H9 (cell line): ENCODE measurements around the gene IFIT1. TPM values are rescaled to one million over a fixed set of nuclear protein-coding genes. Genes with fewer than 3 reads are reported as not detected.

Source experiments
- DNase-seq: peaks from one replicate; pipeline ENCODE4 v3.0.0-alpha.2; 2017
- H2AFZ ChIP-seq: one replicate; pipeline ENCODE4 v1.6.1; 2013; ENCODE audit warnings: mild to moderate bottlenecking, low read length, control low read depth, moderate library complexity
- H2AK5ac ChIP-seq: 2 replicates; pipeline ENCODE4 v1.6.1; 2013; ENCODE audit warnings: low read length, control low read depth, mixed read lengths; ENCODE audit not compliant: insufficient read length
- H2BK120ac ChIP-seq: one replicate; pipeline ENCODE4 v1.6.1; 2013; ENCODE audit warnings: low read depth, mild to moderate bottlenecking, low read length, control low read depth, inconsistent platforms; ENCODE audit not compliant: poor library complexity, severe bottlenecking
- H2BK12ac ChIP-seq: 2 replicates; pipeline ENCODE4 v1.6.1; 2013; ENCODE audit warnings: low read length, control low read depth, mixed read lengths, low read depth; ENCODE audit not compliant: insufficient read length
- H2BK15ac ChIP-seq: 2 replicates; pipeline ENCODE4 v1.6.1; 2013; ENCODE audit warnings: low read depth, low read length, control low read depth
- H2BK20ac ChIP-seq: one replicate; pipeline ENCODE4 v1.6.1; 2013; ENCODE audit warnings: low read depth, mild to moderate bottlenecking, low read length, control low read depth, inconsistent platforms; ENCODE audit not compliant: poor library complexity, severe bottlenecking
- H2BK5ac ChIP-seq: 2 replicates; pipeline ENCODE4 v1.6.1; 2013; ENCODE audit warnings: low read length, control low read depth, mixed read lengths; ENCODE audit not compliant: insufficient read length
- H3K14ac ChIP-seq: 2 replicates; pipeline ENCODE4 v1.6.1; 2013; ENCODE audit warnings: low read length, control low read depth; ENCODE audit not compliant: insufficient read depth
- H3K18ac ChIP-seq: 2 replicates; pipeline ENCODE4 v1.6.1; 2013; ENCODE audit warnings: low read depth, mild to moderate bottlenecking, mixed read lengths, low read length, control low read depth; ENCODE audit not compliant: insufficient read length
- H3K23ac ChIP-seq: 2 replicates; pipeline ENCODE4 v1.6.1; 2013; ENCODE audit warnings: low read length, control low read depth, mixed read lengths, low read depth; ENCODE audit not compliant: insufficient read length
- H3K23me2 ChIP-seq: 2 replicates; pipeline ENCODE4 v1.6.1; 2013; ENCODE audit warnings: low read depth, mild to moderate bottlenecking, mixed read lengths, low read length, control low read depth; ENCODE audit not compliant: insufficient read length, poor library complexity, severe bottlenecking
- H3K27ac ChIP-seq: 2 replicates; pipeline ENCODE4 v1.5.1; 2013; ENCODE audit warnings: low read length, control low read depth, mixed read lengths, low read depth; ENCODE audit not compliant: insufficient read length
- H3K27me3 ChIP-seq: 2 replicates; pipeline ENCODE4 v1.6.1; 2013; ENCODE audit warnings: low read length, control low read depth, inconsistent platforms; ENCODE audit not compliant: insufficient read depth
- H3K4ac ChIP-seq: 2 replicates; pipeline ENCODE4 v1.6.1; 2013; ENCODE audit warnings: low read depth, mild to moderate bottlenecking, control low read depth, inconsistent platforms, low read length, moderate library complexity
- H3K4me1 ChIP-seq: 2 replicates; pipeline ENCODE4 v1.6.1; 2013; ENCODE audit warnings: low read length, control low read depth, inconsistent platforms; ENCODE audit not compliant: insufficient read depth
- H3K4me2 ChIP-seq: 2 replicates; pipeline ENCODE4 v1.6.1; 2013; ENCODE audit warnings: low read length, control low read depth, mixed read lengths; ENCODE audit not compliant: insufficient read length, insufficient read depth
- H3K56ac ChIP-seq: 2 replicates; pipeline ENCODE4 v1.6.1; 2013; ENCODE audit warnings: low read depth, mild to moderate bottlenecking, mixed read lengths, low read length, control low read depth; ENCODE audit not compliant: insufficient read length
- H3K79me1 ChIP-seq: 2 replicates; pipeline ENCODE4 v1.6.1; 2013; ENCODE audit warnings: low read depth, mild to moderate bottlenecking, moderate library complexity, low read length, control low read depth, inconsistent platforms; ENCODE audit not compliant: insufficient read depth, poor library complexity, severe bottlenecking
- H3K79me2 ChIP-seq: 2 replicates; pipeline ENCODE4 v1.6.1; 2013; ENCODE audit warnings: low read length, control low read depth, inconsistent platforms; ENCODE audit not compliant: insufficient read depth
- H3K9ac ChIP-seq: 2 replicates; pipeline ENCODE4 v1.6.1; 2013; ENCODE audit warnings: low read length, control low read depth, mixed read lengths; ENCODE audit not compliant: insufficient read length; ENCODE audit errors: extremely low read depth
- H3K9me3 ChIP-seq: one replicate; pipeline ENCODE4 v1.6.1; 2013; ENCODE audit warnings: low read depth, low read length, inconsistent platforms; ENCODE audit not compliant: control insufficient read depth
- H3T11ph ChIP-seq: one replicate; pipeline ENCODE4 v1.6.1; 2013; ENCODE audit warnings: mild to moderate bottlenecking, low read length, control low read depth, inconsistent platforms
- H4K20me1 ChIP-seq: one replicate; pipeline ENCODE4 v1.6.1; 2013; ENCODE audit not compliant: control insufficient read depth, insufficient read length, insufficient read depth
- H4K5ac ChIP-seq: 2 replicates; pipeline ENCODE4 v1.6.1; 2013; ENCODE audit warnings: low read depth, mild to moderate bottlenecking, mixed read lengths, low read length, control low read depth; ENCODE audit not compliant: insufficient read length
- H4K8ac ChIP-seq: replicated peaks from 2 replicates; pipeline ENCODE4 v1.6.1; 2013; ENCODE audit warnings: low read length, control low read depth, mixed read lengths, low read depth; ENCODE audit not compliant: insufficient read length
- H4K91ac ChIP-seq: 2 replicates; pipeline ENCODE4 v1.6.1; 2013; ENCODE audit warnings: low read depth, mild to moderate bottlenecking, moderate library complexity, mixed read lengths, low read length, control low read depth; ENCODE audit not compliant: insufficient read length
- H3K27ac Mint-ChIP-seq, 3 experiments: 2 replicates in 2 of 3; 3 replicates in 1 of 3; pipeline ENCODE4 v1.8.0; 2020 to 2021; ENCODE audit warnings: mixed read lengths in 3 of 3, mild to moderate bottlenecking in 1 of 3, moderate library complexity in 1 of 3
- H3K27me3 Mint-ChIP-seq: 2 replicates; pipeline ENCODE4 v1.8.0; 2021; ENCODE audit warnings: low read depth, mild to moderate bottlenecking, moderate library complexity, mixed read lengths
- H3K36me3 Mint-ChIP-seq, 3 experiments: 2 replicates in 2 of 3; 3 replicates in 1 of 3; pipeline ENCODE4 v1.8.0; 2020 to 2021; ENCODE audit warnings: low read depth in 3 of 3, mixed read lengths in 3 of 3; ENCODE audit not compliant: insufficient read depth in 1 of 3
- H3K4me1 Mint-ChIP-seq, 2 experiments: 2 replicates each; pipeline ENCODE4 v1.8.0; 2020; ENCODE audit warnings: mixed read lengths in 2 of 2
- H3K4me3 Mint-ChIP-seq, 2 experiments: 2 replicates in 1 of 2; 3 replicates in 1 of 2; pipeline ENCODE4 v1.8.0; 2020 to 2021; ENCODE audit warnings: mild to moderate bottlenecking in 2 of 2, mixed read lengths in 2 of 2, moderate library complexity in 1 of 2
- H3K9me3 Mint-ChIP-seq, 2 experiments: 2 replicates in 1 of 2; 3 replicates in 1 of 2; pipeline ENCODE4 v1.8.0; 2020; ENCODE audit warnings: mild to moderate bottlenecking in 2 of 2, mixed read lengths in 2 of 2, moderate library complexity in 1 of 2
- total RNA-seq: library from RNA; stranded (reverse); gene quantifications from 2 replicates; pipeline ENCODE4 v1.2.1, GENCODE V29; 2021
- TF ChIP-seq, protein P1 (sequence below): fragments of 200-600 bp; sonication (generic); conservative IDR thresholded peaks from 3 replicates; pipeline ENCODE4 v1.8.0; 2021; ENCODE audit warnings: antibody characterized with exemption, mild to moderate bottlenecking

The IFIT1 gene
- total RNA-seq, 1 experiment from 2014 or later, result 1.2 TPM

DNA sequence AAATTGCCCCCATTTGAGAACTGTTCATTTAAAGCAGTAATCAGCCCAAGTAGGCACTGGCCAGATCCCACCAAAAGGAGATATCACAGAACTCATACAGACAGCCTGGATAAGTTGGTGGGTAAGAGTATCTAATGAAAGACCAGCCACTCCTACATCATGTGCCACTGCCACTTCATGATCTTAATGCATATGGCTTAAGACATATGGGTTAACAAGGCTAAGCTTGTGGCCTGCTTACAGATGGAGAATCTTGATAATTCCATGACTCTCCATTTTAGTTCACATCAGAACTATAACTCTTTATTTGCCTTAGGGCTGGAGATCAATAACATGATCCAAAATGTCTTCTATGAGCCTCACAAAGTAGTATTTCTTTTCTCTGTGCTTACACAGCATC, 21.3 kb upstream of the IFIT1 start:
- no peaks in the 10 kb centered on the region; the same call in 1 of the 2 replicates for H3K79me2 ChIP-seq
- H3K18ac ChIP-seq, result no peak overlapping the region
- no peak overlapping the region for H3K9ac ChIP-seq
- H3K79me1 ChIP-seq, result no peaks in the 10 kb centered on the region
- no peak overlapping the region for H4K8ac ChIP-seq
- H3K4me1 ChIP-seq, result no peaks in the 10 kb centered on the region; the same call in 1 of the 2 replicates
- no peak overlapping the region for H2BK12ac ChIP-seq
- no peak overlapping the region for H2BK120ac ChIP-seq
- no peak overlapping the region for H3K23ac ChIP-seq
- Mint-ChIP-seq H3K27ac (no peak overlapping the region), H3K36me3 (no peaks in the 10 kb centered on the region), H3K4me3 (no peak overlapping the region), H3K9me3 (peaks cover 0 to 2% of the 10 kb centered on the region in 2 experiments; a peak in 2 of 5 replicates), H3K4me1 (peaks cover 9% of the 10 kb centered on the region in 2 experiments), H3K27me3 (no peaks in the 10 kb centered on the region; the same call in 1 of the 2 replicates)
- H3K27me3 ChIP-seq, result no peaks in the 10 kb centered on the region
- no peak overlapping the region for H3T11ph ChIP-seq
- no peak overlapping the region for H3K4ac ChIP-seq
- no peak overlapping the region for H3K14ac ChIP-seq
- H4K91ac ChIP-seq, result no peak overlapping the region
- no peak overlapping the region for H4K5ac ChIP-seq
- no peak overlapping the region for H2BK15ac ChIP-seq
- H2BK20ac ChIP-seq, result no peak overlapping the region
- no peak overlapping the region for H2BK5ac ChIP-seq
- H3K56ac ChIP-seq, result no peak overlapping the region
- H3K23me2 ChIP-seq, result no peaks in the 10 kb centered on the region
- H4K20me1 ChIP-seq, result no peaks in the 10 kb centered on the region
- no peak overlapping the region for H2AFZ ChIP-seq
- H2AK5ac ChIP-seq, result no peak overlapping the region
- no peaks in the 10 kb centered on the region for H3K9me3 ChIP-seq
- no peak overlapping the region for H3K27ac ChIP-seq
- H3K4me2 ChIP-seq, result no peak overlapping the region
- TF ChIP-seq, protein P1, sequence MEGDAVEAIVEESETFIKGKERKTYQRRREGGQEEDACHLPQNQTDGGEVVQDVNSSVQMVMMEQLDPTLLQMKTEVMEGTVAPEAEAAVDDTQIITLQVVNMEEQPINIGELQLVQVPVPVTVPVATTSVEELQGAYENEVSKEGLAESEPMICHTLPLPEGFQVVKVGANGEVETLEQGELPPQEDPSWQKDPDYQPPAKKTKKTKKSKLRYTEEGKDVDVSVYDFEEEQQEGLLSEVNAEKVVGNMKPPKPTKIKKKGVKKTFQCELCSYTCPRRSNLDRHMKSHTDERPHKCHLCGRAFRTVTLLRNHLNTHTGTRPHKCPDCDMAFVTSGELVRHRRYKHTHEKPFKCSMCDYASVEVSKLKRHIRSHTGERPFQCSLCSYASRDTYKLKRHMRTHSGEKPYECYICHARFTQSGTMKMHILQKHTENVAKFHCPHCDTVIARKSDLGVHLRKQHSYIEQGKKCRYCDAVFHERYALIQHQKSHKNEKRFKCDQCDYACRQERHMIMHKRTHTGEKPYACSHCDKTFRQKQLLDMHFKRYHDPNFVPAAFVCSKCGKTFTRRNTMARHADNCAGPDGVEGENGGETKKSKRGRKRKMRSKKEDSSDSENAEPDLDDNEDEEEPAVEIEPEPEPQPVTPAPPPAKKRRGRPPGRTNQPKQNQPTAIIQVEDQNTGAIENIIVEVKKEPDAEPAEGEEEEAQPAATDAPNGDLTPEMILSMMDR, result no peak
- no peak for DNase-seq
